ENCODE data around the gene GPR143.

GPR143 gene

DNA sequence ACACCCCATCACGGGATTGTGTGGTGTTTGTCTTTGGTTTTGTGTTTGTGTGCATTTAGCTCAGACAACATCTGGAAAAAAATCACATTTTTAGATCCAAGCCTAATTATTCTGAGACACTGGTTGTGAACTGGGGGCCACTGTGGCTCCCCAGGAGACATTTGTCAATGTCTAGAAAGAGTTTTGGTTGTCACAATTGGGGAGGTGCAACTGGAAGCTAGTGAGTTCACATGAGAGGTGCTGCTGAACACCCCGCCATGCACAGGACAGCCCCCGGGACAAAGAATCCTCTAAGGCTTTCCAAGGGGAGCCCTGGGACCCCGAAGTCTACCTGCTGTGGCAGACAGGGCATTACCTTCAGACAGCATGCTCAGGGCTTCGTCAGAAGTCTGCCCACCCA, 26.5 kb downstream of the GPR143 start:
- Histone ChIP-seq H3K4me3 (ENCODE audit: extremely low read depth, insufficient read depth, low read length, poor library complexity, severe bottlenecking) (no peak overlapping the region), H3K4me1 (ENCODE audit: control insufficient read depth, insufficient read depth, low read length, poor library complexity, severe bottlenecking) (no peaks in the 10 kb centered on the region), H3K9me3 (ENCODE audit: control insufficient read depth, low read length) (no peaks in the 10 kb centered on the region), H3K36me3 (ENCODE audit: control insufficient read depth, insufficient read depth, low read length) (no peaks in the 10 kb centered on the region), H3K27ac (ENCODE audit: low read depth, low read length, severe bottlenecking) (no peak overlapping the region)
- WGBS, 2 experiments (ENCODE audit: insufficient coverage in 2 of 2) = 77% methylated on average over 3 of the region's 5 CpGs; no CpG with 5 or more reads in 1 of the 2 experiments

DNA sequence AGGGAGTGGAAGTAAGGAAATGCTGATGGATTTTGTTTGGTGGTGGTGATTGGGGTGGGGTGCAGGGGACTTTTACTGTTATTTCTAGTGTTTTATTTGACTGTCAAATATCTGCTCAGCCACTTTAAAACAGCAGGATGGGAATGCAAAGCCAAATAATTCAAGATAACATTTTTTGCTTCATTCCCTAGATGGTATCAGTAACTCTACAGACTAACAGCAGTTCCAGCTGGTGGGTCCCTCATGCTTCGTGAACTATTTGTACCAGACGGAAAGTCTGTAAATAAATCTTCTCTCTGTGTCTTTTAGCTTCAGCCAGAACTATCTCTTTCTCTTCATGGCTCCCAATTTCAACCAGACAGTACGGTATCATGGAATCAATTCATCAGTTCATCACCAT, 27.5 kb downstream of the GPR143 start:
- H3K4me3 ChIP-seq (ENCODE audit: extremely low read depth, insufficient read depth, low read length, poor library complexity, severe bottlenecking) = no peak overlapping the region
- 92 to 100% methylated on average over 1 to 2 of the region's 3 CpGs for WGBS, 2 experiments (ENCODE audit: insufficient coverage in 2 of 2)
- no peaks in the 10 kb centered on the region for H3K36me3 ChIP-seq (ENCODE audit: control insufficient read depth, insufficient read depth, low read length)
- H3K27ac ChIP-seq (ENCODE audit: low read depth, low read length, severe bottlenecking) = no peak overlapping the region
- no peaks in the 10 kb centered on the region for H3K4me1 ChIP-seq (ENCODE audit: control insufficient read depth, insufficient read depth, low read length, poor library complexity, severe bottlenecking)
- no peaks in the 10 kb centered on the region for H3K9me3 ChIP-seq (ENCODE audit: control insufficient read depth, low read length)

DNA sequence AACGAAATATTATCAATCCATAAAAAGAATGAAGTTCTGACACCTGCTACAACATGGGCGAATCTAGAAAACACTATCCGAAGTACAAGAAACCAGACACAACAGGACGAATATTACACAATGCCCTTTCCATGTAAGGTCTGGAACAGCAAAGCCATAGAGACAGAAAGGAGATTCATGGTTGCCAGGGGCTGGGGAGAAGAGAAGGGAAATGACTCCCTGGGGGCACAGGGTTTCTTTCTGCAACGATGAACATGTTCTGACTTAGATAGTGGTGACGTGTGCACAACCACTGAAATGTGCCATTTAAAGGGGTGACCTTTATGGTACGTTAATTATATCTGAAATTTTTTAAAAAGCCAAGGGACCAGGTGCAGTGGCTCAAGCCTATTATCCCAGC, 28.3 kb downstream of the GPR143 start:
- H3K4me1 ChIP-seq (ENCODE audit: control insufficient read depth, insufficient read depth, low read length, poor library complexity, severe bottlenecking) = no peaks in the 10 kb centered on the region
- H3K27ac ChIP-seq (ENCODE audit: low read depth, low read length, severe bottlenecking) = no peak overlapping the region
- no peaks in the 10 kb centered on the region for H3K36me3 ChIP-seq (ENCODE audit: control insufficient read depth, insufficient read depth, low read length)
- WGBS, 2 experiments (ENCODE audit: insufficient coverage in 2 of 2) = 100% methylated on average over 1 to 2 of the region's 7 CpGs
- H3K9me3 ChIP-seq (ENCODE audit: control insufficient read depth, low read length) = no peaks in the 10 kb centered on the region
- H3K4me3 ChIP-seq (ENCODE audit: extremely low read depth, insufficient read depth, low read length, poor library complexity, severe bottlenecking) = no peak overlapping the region

DNA sequence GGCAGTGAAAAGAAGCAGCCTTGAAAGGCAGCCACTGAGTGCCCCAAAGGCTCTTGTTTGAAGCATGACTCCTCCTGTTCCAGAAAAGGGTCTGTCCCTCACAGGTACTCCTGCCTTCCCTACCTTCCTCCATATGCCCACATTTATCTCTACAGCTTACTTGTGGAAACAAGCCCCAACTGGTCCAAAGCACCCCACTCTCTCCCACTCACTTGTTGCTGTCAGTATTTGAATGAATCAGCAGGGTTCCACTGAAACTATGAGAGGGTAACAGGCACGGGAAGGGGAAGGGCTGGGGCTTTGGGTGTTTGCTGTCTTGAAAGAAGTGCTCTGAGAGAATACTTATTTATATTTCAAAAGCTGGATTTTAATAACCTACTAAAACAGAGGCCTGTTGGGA, 34.9 kb downstream of the GPR143 start:
- Histone ChIP-seq H3K4me1 (ENCODE audit: control insufficient read depth, insufficient read depth, low read length, poor library complexity, severe bottlenecking) (no peaks in the 10 kb centered on the region), H3K27ac (ENCODE audit: low read depth, low read length, severe bottlenecking) (no peak overlapping the region), H3K9me3 (ENCODE audit: control insufficient read depth, low read length) (no peaks in the 10 kb centered on the region), H3K4me3 (ENCODE audit: extremely low read depth, insufficient read depth, low read length, poor library complexity, severe bottlenecking) (no peak overlapping the region), H3K36me3 (ENCODE audit: control insufficient read depth, insufficient read depth, low read length) (no peaks in the 10 kb centered on the region)
- no CpG with 5 or more reads among the region's 1 CpG for WGBS, 2 experiments (ENCODE audit: insufficient coverage in 2 of 2)

DNA sequence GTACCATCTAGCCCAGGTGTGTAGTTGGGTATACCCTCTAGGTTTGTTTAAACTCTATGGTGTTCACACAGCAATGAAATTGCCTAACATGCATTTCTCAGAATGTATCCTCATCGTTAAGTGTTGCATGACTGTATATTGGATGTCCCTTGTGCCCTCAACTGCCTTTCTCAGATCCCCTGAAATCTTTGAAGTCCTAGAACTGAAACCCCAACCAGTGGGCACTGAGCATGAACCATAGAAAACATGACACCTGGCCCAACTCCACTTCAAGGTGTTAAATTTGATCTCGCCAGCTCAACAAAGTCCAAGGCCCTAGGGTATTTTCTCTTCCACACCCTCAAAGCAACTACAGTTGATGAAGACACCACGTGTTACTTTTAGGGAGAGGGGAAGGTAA, 35.6 kb downstream of the GPR143 start:
- Histone ChIP-seq H3K36me3 (ENCODE audit: control insufficient read depth, insufficient read depth, low read length) (peaks cover 3% of the 10 kb centered on the region), H3K9me3 (ENCODE audit: control insufficient read depth, low read length) (no peaks in the 10 kb centered on the region), H3K4me3 (ENCODE audit: extremely low read depth, insufficient read depth, low read length, poor library complexity, severe bottlenecking) (no peak overlapping the region), H3K27ac (ENCODE audit: low read depth, low read length, severe bottlenecking) (no peak overlapping the region), H3K4me1 (ENCODE audit: control insufficient read depth, insufficient read depth, low read length, poor library complexity, severe bottlenecking) (no peaks in the 10 kb centered on the region)
- WGBS, 2 experiments (ENCODE audit: insufficient coverage in 2 of 2) = no CpG with 5 or more reads among the region's 3 CpGs

DNA sequence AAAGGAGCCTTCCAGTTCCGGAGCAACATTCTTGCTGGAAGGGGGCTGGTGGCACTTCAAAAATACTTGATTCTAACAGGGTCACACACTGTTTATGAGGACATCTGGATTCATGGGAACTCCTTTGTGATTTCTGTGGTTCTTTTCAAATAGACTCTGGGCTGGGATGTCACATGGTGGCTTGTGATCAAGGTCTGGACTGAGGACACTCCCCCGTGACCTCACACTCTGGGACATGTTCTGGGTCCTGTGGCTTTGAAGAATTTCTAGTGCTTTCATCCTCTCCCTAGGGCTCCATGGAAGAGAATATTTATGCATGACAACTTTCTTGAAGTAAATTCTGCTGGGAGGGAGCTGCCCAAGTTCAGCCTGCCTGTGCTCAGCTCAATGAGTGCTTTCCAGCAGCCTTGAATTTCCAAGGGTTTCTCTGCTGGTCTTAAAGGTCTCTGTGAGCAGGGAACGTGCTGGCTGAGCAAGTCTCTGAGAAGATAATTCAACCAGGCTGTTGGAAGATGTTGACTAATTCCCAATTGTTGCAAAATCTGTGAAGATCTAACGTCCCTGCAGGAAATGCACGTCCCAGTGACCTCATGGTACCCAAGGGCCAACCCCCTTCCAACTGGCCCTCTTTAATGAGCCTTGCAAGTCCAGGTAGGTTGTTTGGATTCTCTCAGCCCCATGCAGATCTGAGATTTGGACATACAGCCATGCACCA, 36.3 kb downstream of the GPR143 start:
- 80 to 90% methylated on average over 1 to 2 of the region's 5 CpGs for WGBS, 2 experiments (ENCODE audit: insufficient coverage in 2 of 2)

DNA sequence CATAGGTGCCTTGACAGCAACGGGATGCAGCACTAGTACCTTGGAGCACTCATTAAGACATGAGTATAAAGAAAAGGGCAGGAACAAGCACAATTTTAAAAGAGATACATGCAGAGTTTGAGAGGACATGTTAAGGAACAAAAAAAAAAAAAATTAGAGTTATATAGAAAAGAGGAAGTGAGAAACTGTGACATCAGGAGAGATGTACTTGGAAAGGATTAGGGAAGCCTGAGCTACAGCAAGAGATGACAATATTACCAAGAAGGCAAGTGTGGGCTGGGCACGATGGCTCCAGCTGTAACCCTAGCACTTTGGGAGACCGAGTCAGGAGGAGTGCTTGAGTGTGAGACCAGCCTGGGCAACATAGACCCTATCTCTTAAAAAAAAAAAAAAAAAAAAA, 37.4 kb downstream of the GPR143 start:
- Histone ChIP-seq H3K27ac (ENCODE audit: low read depth, low read length, severe bottlenecking) (no peak overlapping the region), H3K36me3 (ENCODE audit: control insufficient read depth, insufficient read depth, low read length) (peaks cover 6% of the 10 kb centered on the region), H3K4me3 (ENCODE audit: extremely low read depth, insufficient read depth, low read length, poor library complexity, severe bottlenecking) (no peak overlapping the region), H3K9me3 (ENCODE audit: control insufficient read depth, low read length) (peaks cover 1% of the 10 kb centered on the region), H3K4me1 (ENCODE audit: control insufficient read depth, insufficient read depth, low read length, poor library complexity, severe bottlenecking) (no peaks in the 10 kb centered on the region)
- 83 to 86% methylated on average over 1 of the region's 3 CpGs for WGBS, 2 experiments (ENCODE audit: insufficient coverage in 2 of 2)

More for the DNA sequence above, 36.3 kb downstream of the GPR143 start:
- Histone ChIP-seq H3K4me3 (ENCODE audit: extremely low read depth, insufficient read depth, low read length, poor library complexity, severe bottlenecking) (no peak overlapping the region), H3K27ac (ENCODE audit: low read depth, low read length, severe bottlenecking) (no peak overlapping the region), H3K9me3 (ENCODE audit: control insufficient read depth, low read length) (no peaks in the 10 kb centered on the region), H3K36me3 (ENCODE audit: control insufficient read depth, insufficient read depth, low read length) (peaks cover 6% of the 10 kb centered on the region), H3K4me1 (ENCODE audit: control insufficient read depth, insufficient read depth, low read length, poor library complexity, severe bottlenecking) (no peaks in the 10 kb centered on the region)

DNA sequence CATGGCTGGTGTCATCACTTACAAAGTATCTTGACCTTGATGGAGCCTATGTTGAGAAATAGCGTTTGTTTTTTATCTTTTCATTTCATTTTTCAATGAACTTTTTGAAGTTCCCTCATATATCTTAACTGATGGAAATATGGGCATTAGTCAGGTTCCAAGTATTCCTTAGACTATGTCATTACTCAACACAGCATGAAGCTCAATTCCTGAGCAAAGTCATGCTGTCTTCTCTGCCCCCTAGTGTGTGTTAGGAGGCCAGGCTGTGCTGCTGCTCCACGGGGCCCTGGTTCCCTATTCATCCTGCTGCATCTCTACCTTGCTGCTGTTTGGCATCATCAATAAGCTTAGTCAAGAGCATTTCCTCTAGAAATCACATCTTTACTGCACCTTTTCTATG, 40.9 kb downstream of the GPR143 start:
- WGBS, 2 experiments (ENCODE audit: insufficient coverage in 2 of 2) = no CpG with 5 or more reads among the region's 2 CpGs
- Histone ChIP-seq H3K9me3 (ENCODE audit: control insufficient read depth, low read length) (peaks cover 10% of the 10 kb centered on the region), H3K36me3 (ENCODE audit: control insufficient read depth, insufficient read depth, low read length) (peaks cover 30% of the 10 kb centered on the region), H3K4me1 (ENCODE audit: control insufficient read depth, insufficient read depth, low read length, poor library complexity, severe bottlenecking) (no peaks in the 10 kb centered on the region), H3K27ac (ENCODE audit: low read depth, low read length, severe bottlenecking) (no peak overlapping the region), H3K4me3 (ENCODE audit: extremely low read depth, insufficient read depth, low read length, poor library complexity, severe bottlenecking) (no peak overlapping the region)

DNA sequence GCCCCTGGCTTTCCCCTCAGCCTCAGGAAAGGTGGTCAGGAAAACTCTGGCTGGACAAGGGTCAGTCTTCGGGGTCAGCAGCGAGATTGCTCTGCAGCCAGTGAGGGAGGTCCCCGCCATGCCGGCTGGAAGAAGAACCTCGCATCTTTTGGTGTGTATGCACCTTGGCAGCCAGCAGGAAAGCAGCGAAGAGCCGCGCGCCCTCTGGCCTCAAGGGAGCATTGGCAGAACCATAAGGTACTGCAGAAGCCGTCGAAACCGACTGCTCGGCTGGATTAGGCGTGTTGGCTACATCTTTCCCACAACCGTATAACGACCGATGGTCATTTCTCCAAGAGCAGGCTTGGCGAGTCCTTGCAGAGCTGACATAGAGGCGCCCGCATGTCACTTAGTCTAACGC, 48.3 kb downstream of the GPR143 start:
- no peak overlapping the region for H3K4me3 ChIP-seq (ENCODE audit: extremely low read depth, insufficient read depth, low read length, poor library complexity, severe bottlenecking)
- WGBS, 2 experiments (ENCODE audit: insufficient coverage in 2 of 2) = 96 to 99% methylated on average over 12 to 13 of the region's 21 CpGs
- no peak overlapping the region for H3K27ac ChIP-seq (ENCODE audit: low read depth, low read length, severe bottlenecking)
- H3K9me3 ChIP-seq (ENCODE audit: control insufficient read depth, low read length) = no peaks in the 10 kb centered on the region
- H3K36me3 ChIP-seq (ENCODE audit: control insufficient read depth, insufficient read depth, low read length) = peaks cover 88% of the 10 kb centered on the region
- no peaks in the 10 kb centered on the region for H3K4me1 ChIP-seq (ENCODE audit: control insufficient read depth, insufficient read depth, low read length, poor library complexity, severe bottlenecking)

DNA sequence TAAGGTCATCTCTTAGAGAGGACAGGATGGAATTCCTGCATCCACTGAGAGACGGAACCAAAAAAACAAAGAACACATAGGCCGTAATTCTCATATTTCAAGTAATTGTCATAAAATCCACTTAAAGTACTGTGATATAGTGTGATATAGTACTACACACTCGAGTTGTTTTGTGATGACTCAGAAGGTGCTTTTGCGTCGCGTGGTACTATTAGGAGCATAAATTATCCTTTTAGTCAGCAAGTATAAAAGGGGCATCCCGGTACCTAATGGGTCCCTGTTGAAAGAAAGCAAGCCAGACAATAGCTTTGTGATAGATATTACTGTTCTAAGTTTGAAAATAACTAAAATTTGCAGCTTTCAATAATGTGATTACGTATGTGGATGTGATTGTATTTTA, 55.3 kb downstream of the GPR143 start:
- H3K36me3 ChIP-seq (ENCODE audit: control insufficient read depth, insufficient read depth, low read length) = peaks cover 57% of the 10 kb centered on the region
- H3K4me1 ChIP-seq (ENCODE audit: control insufficient read depth, insufficient read depth, low read length, poor library complexity, severe bottlenecking) = no peaks in the 10 kb centered on the region
- H3K4me3 ChIP-seq (ENCODE audit: extremely low read depth, insufficient read depth, low read length, poor library complexity, severe bottlenecking) = no peak overlapping the region
- no peaks in the 10 kb centered on the region for H3K9me3 ChIP-seq (ENCODE audit: control insufficient read depth, low read length)
- H3K27ac ChIP-seq (ENCODE audit: low read depth, low read length, severe bottlenecking) = no peak overlapping the region
- 100% methylated on average over 2 to 5 of the region's 8 CpGs for WGBS, 2 experiments (ENCODE audit: insufficient coverage in 2 of 2)

DNA sequence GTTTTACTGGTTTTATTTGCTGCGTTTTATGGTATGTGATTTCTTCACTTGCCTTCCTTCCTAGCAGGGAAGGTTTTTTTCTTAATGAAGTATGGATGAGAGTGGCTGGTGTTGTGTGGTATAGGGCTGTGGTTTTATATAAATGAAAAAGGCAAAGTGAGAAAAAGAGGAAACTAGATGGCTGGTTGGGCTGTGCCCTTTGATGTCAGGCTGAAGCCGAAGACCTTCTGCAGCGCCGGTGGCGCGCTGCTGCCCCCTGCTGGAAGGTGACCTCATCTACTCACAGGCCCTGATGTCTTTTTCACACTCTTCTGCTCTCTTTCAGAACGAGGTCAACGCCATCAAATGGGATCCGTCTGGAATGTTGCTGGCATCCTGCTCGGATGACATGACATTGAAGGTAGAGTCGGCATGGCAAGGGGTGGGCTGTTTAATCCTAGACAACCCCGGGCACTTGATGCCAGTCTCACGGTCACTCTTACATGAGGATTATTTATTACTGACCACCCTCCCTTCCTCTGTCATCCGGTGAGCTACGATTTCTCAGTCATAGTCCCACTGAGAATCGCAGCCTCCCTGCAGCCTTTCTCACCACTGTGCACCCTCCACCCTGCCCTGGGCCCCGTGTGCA, 56.6 kb downstream of the GPR143 start:
- Histone ChIP-seq H3K36me3 (ENCODE audit: control insufficient read depth, insufficient read depth, low read length) (peaks cover 48% of the 10 kb centered on the region), H3K9me3 (ENCODE audit: control insufficient read depth, low read length) (no peaks in the 10 kb centered on the region), H3K4me3 (ENCODE audit: extremely low read depth, insufficient read depth, low read length, poor library complexity, severe bottlenecking) (no peak overlapping the region), H3K4me1 (ENCODE audit: control insufficient read depth, insufficient read depth, low read length, poor library complexity, severe bottlenecking) (no peaks in the 10 kb centered on the region), H3K27ac (ENCODE audit: low read depth, low read length, severe bottlenecking) (no peak overlapping the region)
- WGBS, 2 experiments (ENCODE audit: insufficient coverage in 2 of 2) = 31 to 40% methylated on average over 5 to 8 of the region's 17 CpGs

Data from mesodermal cell (in vitro differentiated cells).